Fibroblast of skin of abdomen (primary cell): ENCODE measurements around the gene ANXA3.

Experiments
- DNase-seq: peaks from one replicate; pipeline ENCODE4 v3.0.0-alpha.2; 2013

ANXA3 gene

DNA sequence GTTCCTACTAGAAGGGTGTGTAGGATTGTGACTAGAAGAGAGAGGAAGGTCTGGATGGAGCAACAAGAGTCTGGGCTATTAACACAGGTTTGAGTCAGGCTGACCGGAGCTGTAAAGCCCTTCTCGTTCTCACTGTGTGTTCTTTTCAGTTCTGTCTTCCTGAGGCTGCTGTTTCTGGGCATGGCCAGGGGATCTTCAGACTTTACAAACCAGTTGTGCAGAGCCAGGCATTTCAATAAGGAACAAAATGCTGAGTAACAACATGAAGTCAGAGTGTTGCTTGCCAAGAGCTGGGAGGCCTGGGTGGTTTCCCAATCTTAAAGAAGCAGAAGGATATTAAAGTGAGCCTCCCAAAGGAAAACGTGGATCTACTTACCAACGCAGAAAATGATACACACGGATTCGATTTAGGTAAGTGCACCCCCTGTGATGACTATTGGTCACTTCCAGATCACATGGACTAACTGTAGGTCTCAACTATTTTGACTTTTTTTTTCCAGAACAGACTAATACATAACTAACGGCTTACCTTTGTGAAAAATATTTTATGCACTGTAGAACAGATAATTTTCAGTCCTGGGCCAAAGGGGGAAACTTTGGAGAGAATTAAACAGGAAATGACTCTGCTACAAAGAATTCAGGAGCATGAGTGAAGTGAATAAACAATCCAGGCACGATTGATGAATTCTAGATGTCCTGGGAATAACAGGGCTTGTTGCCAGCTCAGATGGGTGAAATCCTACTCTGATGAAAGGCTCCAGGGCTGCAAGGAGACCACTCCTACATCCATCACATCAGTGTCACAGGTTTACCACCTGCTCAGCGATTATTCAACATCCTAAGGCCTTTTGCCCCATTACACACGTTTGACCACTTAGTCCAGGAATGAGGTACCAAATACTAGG is 94.5 kb downstream of the ANXA3 start:
- peak; percentile 96 for DNase-seq

GRCh38 chr4:78647272-78647671 is 95.7 kb downstream of the ANXA3 start:
- no peak for DNase-seq

- DNase-seq, result no peak
Measured at GRCh38 chr4:78648640-78649363, 97.2 kb downstream of the ANXA3 start.

- peak; percentile 95 for DNase-seq
Measured at GRCh38 chr4:78650106-78651024, 98.8 kb downstream of the ANXA3 start.

- no peak for DNase-seq
Measured at GRCh38 chr4:78651250-78651860, 99.8 kb downstream of the ANXA3 start.

DNA sequence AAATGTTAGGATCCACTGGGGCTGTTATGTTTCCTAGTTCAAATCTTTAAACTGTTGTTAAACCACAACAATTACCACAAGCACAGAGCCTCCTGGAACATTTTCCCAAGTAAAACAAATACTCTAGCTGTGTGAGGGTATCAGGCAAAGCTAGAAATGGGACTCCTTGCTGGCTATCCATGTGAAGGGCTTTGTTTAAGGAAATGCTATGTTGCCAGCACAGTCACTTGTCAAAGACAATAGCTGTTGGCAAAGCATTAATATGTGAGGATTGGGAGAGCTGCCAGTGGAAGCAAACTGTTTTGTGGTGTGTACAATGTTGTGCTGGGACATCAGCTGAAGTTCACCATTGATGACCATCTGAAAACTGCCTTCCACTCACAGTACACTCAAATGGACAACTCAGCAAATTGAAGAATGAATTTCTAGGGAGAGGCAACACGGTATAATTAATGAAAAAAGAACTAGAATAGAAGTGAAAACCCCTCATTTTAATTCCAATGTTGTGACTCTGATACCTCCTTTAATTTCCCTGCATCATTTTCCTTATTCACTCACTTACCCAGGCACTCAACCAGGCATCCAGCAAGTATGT is 100.8 kb downstream of the ANXA3 start:
- no peak for DNase-seq

- no peak for DNase-seq
Measured at GRCh38 chr4:78653655-78654054, 102.1 kb downstream of the ANXA3 start.

DNA sequence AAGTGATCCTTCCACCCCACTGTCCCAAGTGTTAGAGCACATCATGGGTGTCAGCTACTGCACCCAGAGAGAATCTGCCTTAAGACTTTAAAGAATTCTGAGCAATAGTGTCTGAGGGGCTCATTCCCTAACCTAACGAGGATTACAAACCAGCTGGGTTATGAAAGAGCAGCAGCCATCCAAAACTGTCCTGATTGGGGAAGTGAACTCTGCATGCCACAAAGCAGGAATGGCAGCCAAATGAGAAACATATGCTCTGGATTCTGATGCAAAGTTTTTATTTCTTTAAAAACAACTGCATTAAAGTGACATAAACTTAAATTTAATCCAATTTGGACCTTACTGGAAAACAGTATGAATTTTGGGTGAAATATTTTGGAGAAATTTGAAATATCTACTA is 103.2 kb downstream of the ANXA3 start:
- peak; percentile 89 for DNase-seq

GRCh38 chr4:78656968-78657445 is 105.4 kb downstream of the ANXA3 start:
- DNase-seq, result no peak

DNA sequence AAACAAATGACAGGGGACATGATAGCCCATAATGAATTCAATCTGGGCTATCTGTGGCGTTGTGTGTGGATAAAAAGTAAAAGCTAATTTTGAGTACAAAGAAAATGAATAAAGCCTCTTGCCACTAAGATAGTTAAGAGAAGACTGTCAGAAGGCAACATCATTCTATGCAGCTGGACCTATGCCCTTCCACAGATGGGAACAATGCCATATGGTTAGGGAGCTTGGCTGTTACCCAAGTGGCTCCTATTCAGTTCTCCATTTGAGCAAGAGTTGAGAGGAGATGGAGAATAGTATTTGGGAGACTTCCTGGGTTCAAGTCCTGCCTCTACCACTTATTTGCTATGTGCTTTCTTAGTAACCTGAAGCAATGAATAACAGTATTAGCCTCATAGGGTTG is 107.7 kb downstream of the ANXA3 start:
- peak; percentile 63 for DNase-seq

DNA sequence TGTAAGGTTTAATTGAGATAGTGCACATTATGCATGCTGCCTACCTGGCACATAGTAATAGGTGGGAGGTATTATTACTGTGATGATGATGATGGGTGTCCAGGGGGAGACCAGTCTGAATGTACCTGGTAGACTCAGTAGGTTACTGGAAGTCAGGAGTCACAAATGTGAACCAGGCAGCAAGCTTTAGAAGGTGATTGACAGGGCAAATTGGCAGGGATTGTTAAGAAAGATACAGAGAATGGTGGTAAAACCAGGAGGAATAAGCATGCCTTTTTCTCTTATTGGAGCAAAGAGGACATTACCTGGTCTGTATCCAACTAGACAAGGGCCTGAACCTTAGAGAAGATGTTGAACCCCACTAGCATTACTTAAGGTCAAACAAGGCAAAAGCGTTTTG is 108.1 kb downstream of the ANXA3 start:
- DNase-seq, result no peak
